Measurements from ENCODE around the gene CDK19. TPM values are rescaled to one million over a fixed set of nuclear protein-coding genes. Genes with fewer than 3 reads are reported as not detected.
"Not testable (repeated sequence)": the region's sequence is repeated elsewhere in the genome, so short reads cannot be mapped to it uniquely, and the experiment has no call there.

Gene CDK19
- polyA plus RNA-seq, 1 experiment: 21.4 TPM

GRCh38 chr6:110809792-110810191 is 5.5 kb downstream of the CDK19 start:
- no peak for DNase-seq (ENCODE audit: low read depth, low spot score)
- ChIA-PET POLR2A (no interaction called here), CTCF (no interaction called here)
- no peaks in the 10 kb centered on the region; the same call in 1 of the 2 replicates for H3K9me3 ChIP-seq (ENCODE audit: control insufficient read depth, insufficient read depth, low read length)
- no peak for TF ChIP-seq CTCF (IDR thresholded peaks at IDR 0.05; ENCODE audit: low read depth, low read length)
- no peak overlapping the region for H3K27ac ChIP-seq (ENCODE audit: low read depth, low read length)
- H3K4me3 ChIP-seq (ENCODE audit: low read depth, low read length): no peak overlapping the region
- no peaks in the 10 kb centered on the region for H3K27me3 ChIP-seq (ENCODE audit: control insufficient read depth, insufficient read depth, low read length)

- H3K27me3 ChIP-seq (ENCODE audit: control insufficient read depth, insufficient read depth, low read length); POLR2A ChIA-PET; H3K27ac ChIP-seq (ENCODE audit: low read depth, low read length); CTCF ChIA-PET; DNase-seq (ENCODE audit: low read depth, low spot score); H3K4me3 ChIP-seq (ENCODE audit: low read depth, low read length); H3K9me3 ChIP-seq (ENCODE audit: control insufficient read depth, insufficient read depth, low read length): not testable (repeated sequence)
Measured at GRCh38 chr6:110802175-110802574, 13.1 kb downstream of the CDK19 start.

GRCh38 chr6:110800839-110801196 is 14.5 kb downstream of the CDK19 start:
- DNase-seq (ENCODE audit: low read depth, low spot score): no peak
- Histone ChIP-seq H3K27me3 (ENCODE audit: control insufficient read depth, insufficient read depth, low read length) (no peaks in the 10 kb centered on the region), H3K27ac (ENCODE audit: low read depth, low read length) (no peak overlapping the region), H3K9me3 (ENCODE audit: control insufficient read depth, insufficient read depth, low read length) (no peaks in the 10 kb centered on the region), H3K4me3 (ENCODE audit: low read depth, low read length) (no peak overlapping the region)
- POLR2A ChIA-PET: no interaction called here
- no peak for TF ChIP-seq CTCF (IDR thresholded peaks at IDR 0.05; ENCODE audit: low read depth, low read length)
- CTCF ChIA-PET: no interaction called here

- POLR2A ChIA-PET: interaction anchor here (1.1 kb wide), 1 partner anchor 74 kb away, joined by 3 read pairs; the partner anchor contains the start of gene AMD1
- CTCF ChIA-PET: no interaction called here
- TF ChIP-seq CTCF (IDR thresholded peaks at IDR 0.05; ENCODE audit: low read depth, low read length): no peak
- DNase-seq (ENCODE audit: low read depth, low spot score): no peak
- Histone ChIP-seq H3K4me3 (ENCODE audit: low read depth, low read length) (no peak overlapping the region), H3K27ac (ENCODE audit: low read depth, low read length) (no peak overlapping the region), H3K9me3 (ENCODE audit: control insufficient read depth, insufficient read depth, low read length) (no peaks in the 10 kb centered on the region), H3K27me3 (ENCODE audit: control insufficient read depth, insufficient read depth, low read length) (no peaks in the 10 kb centered on the region)
Measured at GRCh38 chr6:110800196-110800838, 15.0 kb downstream of the CDK19 start.

- H3K27ac ChIP-seq (ENCODE audit: low read depth, low read length): no peak overlapping the region
- CTCF ChIA-PET: no interaction called here
- H3K27me3 ChIP-seq (ENCODE audit: control insufficient read depth, insufficient read depth, low read length): no peaks in the 10 kb centered on the region
- DNase-seq (ENCODE audit: low read depth, low spot score): no peak
- POLR2A ChIA-PET: interaction anchor here (1.1 kb wide), 1 partner anchor 75 kb away, joined by 3 read pairs; the partner anchor contains the start of gene AMD1
- H3K9me3 ChIP-seq (ENCODE audit: control insufficient read depth, insufficient read depth, low read length): no peaks in the 10 kb centered on the region
- TF ChIP-seq CTCF (IDR thresholded peaks at IDR 0.05; ENCODE audit: low read depth, low read length): no peak
- no peak overlapping the region for H3K4me3 ChIP-seq (ENCODE audit: low read depth, low read length)
Measured at GRCh38 chr6:110799655-110800054, 15.6 kb downstream of the CDK19 start.
